22Rv1 (cell line): ENCODE measurements around the gene TIMM21.

Experiments used
- H3K27ac ChIP-seq: fragments of 450-650 bp; 2 replicates; pipeline ENCODE4 v1.5.1; 2017
- ZFX ChIP-seq: fragments of 450-650 bp; IDR thresholded peaks from 2 replicates; pipeline ENCODE4 v1.6.1; 2017; ENCODE audit warnings: antibody characterized with exemption, borderline replicate concordance
- TF ChIP-seq, protein P1 (sequence below): fragments of 450-650 bp; IDR thresholded peaks from 2 replicates; pipeline ENCODE4 v1.5.1; 2017; ENCODE audit warnings: mild to moderate bottlenecking

TIMM21 gene

DNA sequence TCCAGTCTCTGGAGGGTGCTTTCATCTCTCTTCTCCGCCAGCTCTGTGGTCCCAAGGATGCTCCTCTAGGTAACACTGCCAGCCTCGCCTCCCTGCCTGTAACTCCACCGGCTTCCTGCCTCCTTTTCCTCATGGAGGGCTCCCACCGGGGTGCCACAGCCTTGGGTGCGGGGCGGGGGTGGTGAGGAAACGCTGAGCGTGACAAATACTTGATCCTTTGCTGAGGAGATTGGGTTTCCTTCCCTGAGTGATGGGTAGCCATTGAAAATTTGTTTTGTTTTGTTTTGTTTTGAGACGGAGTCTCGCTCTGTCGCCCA is 25.1 kb downstream of the TIMM21 start:
- no peak for TF ChIP-seq ZFX
- TF ChIP-seq, protein P1, sequence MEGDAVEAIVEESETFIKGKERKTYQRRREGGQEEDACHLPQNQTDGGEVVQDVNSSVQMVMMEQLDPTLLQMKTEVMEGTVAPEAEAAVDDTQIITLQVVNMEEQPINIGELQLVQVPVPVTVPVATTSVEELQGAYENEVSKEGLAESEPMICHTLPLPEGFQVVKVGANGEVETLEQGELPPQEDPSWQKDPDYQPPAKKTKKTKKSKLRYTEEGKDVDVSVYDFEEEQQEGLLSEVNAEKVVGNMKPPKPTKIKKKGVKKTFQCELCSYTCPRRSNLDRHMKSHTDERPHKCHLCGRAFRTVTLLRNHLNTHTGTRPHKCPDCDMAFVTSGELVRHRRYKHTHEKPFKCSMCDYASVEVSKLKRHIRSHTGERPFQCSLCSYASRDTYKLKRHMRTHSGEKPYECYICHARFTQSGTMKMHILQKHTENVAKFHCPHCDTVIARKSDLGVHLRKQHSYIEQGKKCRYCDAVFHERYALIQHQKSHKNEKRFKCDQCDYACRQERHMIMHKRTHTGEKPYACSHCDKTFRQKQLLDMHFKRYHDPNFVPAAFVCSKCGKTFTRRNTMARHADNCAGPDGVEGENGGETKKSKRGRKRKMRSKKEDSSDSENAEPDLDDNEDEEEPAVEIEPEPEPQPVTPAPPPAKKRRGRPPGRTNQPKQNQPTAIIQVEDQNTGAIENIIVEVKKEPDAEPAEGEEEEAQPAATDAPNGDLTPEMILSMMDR = no peak
- H3K27ac ChIP-seq = no peak overlapping the region

DNA sequence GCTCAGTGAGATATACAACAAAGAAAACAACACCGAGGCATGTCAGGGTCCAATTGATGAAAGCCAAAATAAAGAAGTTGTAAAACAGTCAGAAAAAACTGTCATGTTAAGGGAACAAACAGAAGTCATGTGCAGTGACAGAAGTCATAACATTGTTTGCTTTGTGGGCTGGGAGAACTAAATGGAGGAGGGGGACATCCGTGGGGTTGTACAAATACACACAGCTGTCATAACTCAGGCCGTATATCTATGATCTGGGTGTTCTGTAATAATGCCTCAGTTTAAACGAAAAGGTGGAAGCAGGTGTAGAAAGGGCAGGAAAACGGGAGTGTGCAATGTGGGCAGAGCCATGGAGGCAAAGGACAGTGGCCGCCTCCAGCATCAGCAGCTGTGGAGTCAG is 27.3 kb downstream of the TIMM21 start:
- TF ChIP-seq, protein P1 = no peak
- no peak for TF ChIP-seq ZFX
- no peak overlapping the region for H3K27ac ChIP-seq

- no peak overlapping the region for H3K27ac ChIP-seq
- no peak for TF ChIP-seq ZFX
- TF ChIP-seq, protein P1 = no peak
Observed at GRCh38 chr18:74178884-74179283, 30.6 kb downstream of the TIMM21 start.

- no peak overlapping the region for H3K27ac ChIP-seq
- TF ChIP-seq, protein P1 = no peak
- no peak for TF ChIP-seq ZFX
Observed at GRCh38 chr18:74179623-74180199, 31.4 kb downstream of the TIMM21 start.

- no peak overlapping the region for H3K27ac ChIP-seq
- TF ChIP-seq, protein P1 = no peak
- TF ChIP-seq ZFX = no peak
Observed at GRCh38 chr18:74182335-74182734, 34.0 kb downstream of the TIMM21 start.

DNA sequence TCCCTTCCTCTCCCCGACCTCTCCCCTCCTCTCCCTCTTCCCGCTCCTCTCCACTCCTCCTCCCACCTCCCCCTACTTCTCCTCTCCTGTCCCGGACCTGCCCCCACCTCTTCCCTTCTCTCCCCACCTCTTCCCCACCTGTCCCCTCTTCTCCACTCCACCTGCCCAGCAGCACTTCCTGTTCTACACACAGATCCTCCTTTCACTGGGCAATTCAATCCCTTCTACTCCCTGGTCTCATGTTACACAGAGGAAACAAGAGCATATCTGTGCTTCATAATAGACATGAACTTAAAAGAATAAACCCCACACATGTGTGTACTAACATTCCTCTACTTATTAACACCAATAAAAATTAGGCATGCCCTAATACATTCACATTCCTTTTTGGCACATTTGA is 34.8 kb downstream of the TIMM21 start:
- TF ChIP-seq ZFX = no peak
- TF ChIP-seq, protein P1 = no peak
- no peak overlapping the region for H3K27ac ChIP-seq

GRCh38 chr18:74184875-74185274 is 36.6 kb downstream of the TIMM21 start:
- no peak overlapping the region for H3K27ac ChIP-seq
- TF ChIP-seq ZFX = no peak
- TF ChIP-seq, protein P1 = no peak
